ENCODE data around the gene PCNX3. TPM values are rescaled to one million over a fixed set of nuclear protein-coding genes. Genes with fewer than 3 reads are reported as not detected.

PCNX3 gene
- total RNA-seq, 4 donors from 2014 or later = 24.0 to 40.0 (median 30.9) TPM

- Histone ChIP-seq H3K4me3 (no peak overlapping the region), H3K4me1 (peaks cover 25 to 67% (median 38%) of the 10 kb centered on the region in 3 donors), H3K27me3 (no peaks in the 10 kb centered on the region), H3K27ac (peak overlapping the region; percentile 7 to 84 (median 60)), H3K9me3 (no peaks in the 10 kb centered on the region), H3K36me3 (peaks cover 14 to 66% (median 18%) of the 10 kb centered on the region in 3 donors)
- intact Hi-C loops (cut with DNase I) = no loop called here
- no peak for DNase-seq
- WGBS, 2 donors = 63 to 65% methylated on average over 6 to 7 of the region's 26 CpGs
- TF ChIP-seq POLR2A (IDR thresholded peaks at IDR 0.05) (no peak), CTCF (IDR thresholded peaks at IDR 0.05) (peak; percentile 39 to 66 (median 59))
Measured at GRCh38 chr11:65593518-65594414, 21.8 kb upstream of the PCNX3 start.

GRCh38 chr11:65595131-65595530, 20.4 kb upstream of the PCNX3 start:
- no CpG with 5 or more reads among the region's 3 CpGs for WGBS, 2 donors
- intact Hi-C loops (cut with DNase I) = no loop called here
- Histone ChIP-seq H3K36me3 (peaks cover 20 to 69% (median 22%) of the 10 kb centered on the region in 3 donors), H3K4me1 (peaks cover 23 to 56% (median 33%) of the 10 kb centered on the region in 3 donors), H3K4me3 (no peak overlapping the region), H3K27ac (peak overlapping the region; percentile 40 to 84 (median 75)), H3K27me3 (no peaks in the 10 kb centered on the region), H3K9me3 (no peaks in the 10 kb centered on the region)
- TF ChIP-seq POLR2A (IDR thresholded peaks at IDR 0.05) (no peak), CTCF (IDR thresholded peaks at IDR 0.05) (no peak)
- no peak for DNase-seq

- intact Hi-C loops (cut with DNase I) = no loop called here
- WGBS, 2 donors = 70% methylated on average over 5 of the region's 12 CpGs; no CpG with 5 or more reads in 1 of the 2 donors
- no peak for DNase-seq
- H3K27me3 ChIP-seq = no peaks in the 10 kb centered on the region
- H3K27ac ChIP-seq = peak within 1 kb of the TSS; percentile 40 to 84 (median 75)
- peaks cover 23 to 53% (median 33%) of the 10 kb centered on the region in 3 donors for H3K4me1 ChIP-seq
- peaks cover 20 to 65% (median 20%) of the 10 kb centered on the region in 3 donors for H3K36me3 ChIP-seq
- H3K9me3 ChIP-seq = no peaks in the 10 kb centered on the region
- TF ChIP-seq POLR2A (IDR thresholded peaks at IDR 0.05) (no peak), CTCF (IDR thresholded peaks at IDR 0.05) (no peak)
- H3K4me3 ChIP-seq = no peak within 1 kb of the TSS
Measured at GRCh38 chr11:65595543-65596281, 19.9 kb upstream of the PCNX3 start, which contains the start of gene KCNK7. Gene KCNK7, minus strand, starts transcription at chr11:65595800. Its CDS starts 28 bp downstream, at chr11:65595772.

GRCh38 chr11:65596520-65596919, 19.1 kb upstream of the PCNX3 start:
- 66 to 70% methylated on average over 5 of the region's 6 CpGs for WGBS, 2 donors
- Histone ChIP-seq H3K27me3 (no peaks in the 10 kb centered on the region), H3K9me3 (no peaks in the 10 kb centered on the region), H3K27ac (no peak overlapping the region), H3K4me1 (peaks cover 23 to 48% (median 33%) of the 10 kb centered on the region in 3 donors), H3K36me3 (peaks cover 20 to 57% (median 20%) of the 10 kb centered on the region in 3 donors), H3K4me3 (no peak overlapping the region)
- DNase-seq = no peak
- intact Hi-C loops (cut with DNase I) = no loop called here
- no peak for TF ChIP-seq POLR2A (IDR thresholded peaks at IDR 0.05)
- TF ChIP-seq CTCF (IDR thresholded peaks at IDR 0.05) = no peak
